Hepatic stellate cell (primary cell): ENCODE measurements around the gene CABP7.

Experiments used
- DNase-seq: peaks from one replicate; pipeline ENCODE4 v3.0.0; 2011; ENCODE audit warnings: low spot score

The CABP7 gene

DNA sequence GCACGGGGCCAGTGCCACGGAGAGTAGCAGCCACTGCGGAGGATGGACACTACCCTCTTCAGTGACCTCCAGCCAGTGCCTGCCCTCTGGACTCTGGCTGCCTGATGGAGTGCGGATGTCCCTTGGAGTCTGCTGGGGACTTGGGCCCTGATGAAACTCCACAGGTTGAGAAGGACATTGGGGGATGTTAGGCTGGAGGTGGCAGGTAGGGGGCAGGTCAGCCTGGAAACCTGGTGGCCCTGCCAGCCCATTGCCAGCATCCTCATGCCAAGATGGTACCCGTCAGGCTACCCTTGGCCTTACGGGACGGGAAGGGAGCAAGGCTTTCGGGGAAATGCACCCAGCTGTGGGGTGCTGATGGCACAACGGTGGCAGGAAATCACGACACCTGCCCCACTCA is 4.0 kb downstream of the CABP7 start:
- DNase-seq = no peak

DNA sequence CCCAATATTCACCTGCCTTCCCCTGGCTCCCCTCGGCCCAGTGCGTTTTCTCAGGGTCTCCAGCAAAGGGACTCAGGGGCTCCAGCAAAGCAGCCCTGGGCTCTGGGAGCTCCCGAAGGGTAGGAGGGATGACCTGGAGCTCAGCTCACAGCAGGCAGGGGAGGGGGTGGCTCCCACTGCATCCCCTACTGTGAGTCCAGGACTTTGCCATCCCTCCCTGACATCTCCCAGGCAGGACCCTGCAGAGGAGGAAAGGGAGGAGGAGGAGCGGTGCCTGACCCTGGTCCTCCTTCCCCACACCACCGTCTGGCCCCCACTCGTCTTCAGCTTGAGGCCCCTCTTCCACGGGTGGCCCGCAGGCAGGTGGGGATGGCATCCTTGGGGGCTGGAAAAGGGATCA is 5.0 kb downstream of the CABP7 start:
- no peak for DNase-seq

GRCh38 chr22:29726106-29726505 is 6.3 kb downstream of the CABP7 start:
- no peak for DNase-seq

DNA sequence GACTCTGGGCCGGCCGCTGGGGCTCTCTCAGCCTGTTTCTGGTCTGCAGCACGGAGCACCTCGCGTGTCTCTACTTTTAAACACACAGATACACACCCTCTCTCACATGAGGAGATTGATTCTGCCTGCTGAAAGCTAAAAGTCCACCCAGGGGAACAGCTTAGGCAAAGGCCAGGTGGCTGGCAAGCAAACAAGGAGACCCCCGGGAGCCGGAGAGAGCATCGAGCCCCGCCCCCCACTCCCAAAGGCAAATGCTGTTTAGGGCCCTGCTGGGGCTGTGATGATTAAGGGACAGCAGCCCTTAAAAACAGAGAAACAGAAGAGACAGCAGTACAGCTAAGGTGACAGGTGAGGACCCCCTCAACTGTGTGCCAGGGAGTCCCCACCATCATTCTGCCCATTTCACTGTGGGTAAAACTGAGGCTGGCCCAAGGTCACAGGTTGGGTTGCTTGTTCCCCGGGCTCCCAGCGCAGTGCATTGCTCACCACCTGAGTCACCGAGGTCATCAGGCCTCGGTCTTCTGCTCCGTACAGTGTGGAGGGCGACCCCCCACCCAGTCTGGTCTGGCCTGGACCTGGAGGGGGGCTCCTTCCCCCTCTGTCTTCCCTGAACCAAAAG is 6.8 kb downstream of the CABP7 start:
- no peak for DNase-seq

DNA sequence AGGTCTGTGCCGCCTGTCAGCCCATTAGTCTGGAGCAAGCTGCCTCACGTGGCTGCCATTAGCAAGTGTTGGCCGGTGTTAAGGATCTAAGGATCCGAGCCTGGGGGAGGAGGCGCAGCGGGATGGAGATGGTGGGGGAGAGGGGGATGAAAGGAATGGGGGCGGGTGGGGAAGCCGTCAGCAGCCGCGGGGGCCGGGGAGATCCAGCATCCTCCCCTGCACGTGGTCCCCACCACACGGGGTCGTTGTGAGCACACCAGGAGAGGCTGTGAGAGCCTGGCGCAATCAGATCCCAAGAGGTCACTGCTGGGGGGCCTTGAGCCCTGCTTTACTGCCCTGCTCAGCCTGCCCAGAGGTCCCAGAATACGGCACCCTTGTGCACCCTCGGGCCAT is 7.3 kb downstream of the CABP7 start:
- DNase-seq = peak; percentile 68

GRCh38 chr22:29729161-29729560 is 9.4 kb downstream of the CABP7 start:
- DNase-seq = no peak

DNA sequence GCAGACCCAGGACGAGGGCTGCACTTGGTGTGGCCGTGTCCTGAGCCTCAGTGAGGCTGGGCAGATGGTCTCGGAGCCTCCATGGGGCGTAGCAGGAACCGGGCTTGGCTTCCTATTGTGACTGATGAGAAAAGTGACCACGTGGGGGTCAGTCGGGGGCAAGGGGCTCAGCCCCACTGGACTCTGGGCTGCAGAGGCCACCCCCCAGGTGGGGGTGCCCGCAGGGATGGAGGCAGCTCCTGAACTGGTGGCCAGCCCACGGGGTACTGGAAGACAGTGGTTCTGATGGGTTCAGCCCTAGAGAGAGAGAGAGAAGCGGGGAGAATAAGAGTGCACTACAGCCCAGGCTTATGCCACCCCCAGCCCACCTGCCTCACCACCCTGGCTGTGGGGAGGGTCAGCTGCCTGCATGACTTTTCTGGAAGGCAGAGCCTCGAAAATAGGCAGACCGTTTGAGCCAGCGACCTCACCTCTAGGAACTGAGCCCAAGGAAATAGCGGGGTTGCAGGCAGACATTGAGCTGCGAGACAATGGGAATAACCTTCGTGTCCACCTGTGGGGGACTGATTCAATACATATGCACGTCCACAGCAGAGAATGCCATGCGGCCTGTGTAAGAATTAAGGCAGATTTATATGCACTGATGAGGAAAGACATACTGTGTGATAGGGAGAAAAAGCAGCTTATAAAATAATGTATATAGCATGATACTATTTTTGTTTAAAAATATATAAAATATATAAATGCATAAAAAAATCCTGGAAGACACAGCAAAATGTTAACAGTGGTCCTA is 11.5 kb downstream of the CABP7 start:
- no peak for DNase-seq

- DNase-seq = no peak
Measured at GRCh38 chr22:29732883-29733282, 13.1 kb downstream of the CABP7 start.

- no peak for DNase-seq
Measured at GRCh38 chr22:29733362-29734201, 13.8 kb downstream of the CABP7 start.

GRCh38 chr22:29734406-29734805 is 14.6 kb downstream of the CABP7 start:
- no peak for DNase-seq

GRCh38 chr22:29734838-29735237 is 15.0 kb downstream of the CABP7 start:
- no peak for DNase-seq

DNA sequence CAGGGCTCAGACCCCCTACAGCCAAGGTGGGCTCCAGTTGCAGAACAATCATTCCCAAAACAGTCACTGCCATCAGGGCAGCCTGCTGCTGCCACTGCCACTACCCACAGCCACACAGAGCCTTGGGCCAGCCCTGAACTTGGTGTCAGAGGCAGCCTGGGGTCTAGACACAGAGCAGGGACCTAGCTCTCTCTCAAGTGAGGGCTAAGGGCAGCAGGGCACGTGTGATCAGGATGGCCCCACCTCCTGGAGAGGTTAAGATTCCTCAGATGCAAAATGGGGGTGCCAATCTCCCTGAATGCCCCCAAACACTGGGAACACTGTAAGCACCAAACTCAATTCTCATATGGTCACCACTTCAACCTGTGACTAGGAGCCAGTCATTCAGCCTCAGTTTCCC is 15.6 kb downstream of the CABP7 start:
- no peak for DNase-seq

DNA sequence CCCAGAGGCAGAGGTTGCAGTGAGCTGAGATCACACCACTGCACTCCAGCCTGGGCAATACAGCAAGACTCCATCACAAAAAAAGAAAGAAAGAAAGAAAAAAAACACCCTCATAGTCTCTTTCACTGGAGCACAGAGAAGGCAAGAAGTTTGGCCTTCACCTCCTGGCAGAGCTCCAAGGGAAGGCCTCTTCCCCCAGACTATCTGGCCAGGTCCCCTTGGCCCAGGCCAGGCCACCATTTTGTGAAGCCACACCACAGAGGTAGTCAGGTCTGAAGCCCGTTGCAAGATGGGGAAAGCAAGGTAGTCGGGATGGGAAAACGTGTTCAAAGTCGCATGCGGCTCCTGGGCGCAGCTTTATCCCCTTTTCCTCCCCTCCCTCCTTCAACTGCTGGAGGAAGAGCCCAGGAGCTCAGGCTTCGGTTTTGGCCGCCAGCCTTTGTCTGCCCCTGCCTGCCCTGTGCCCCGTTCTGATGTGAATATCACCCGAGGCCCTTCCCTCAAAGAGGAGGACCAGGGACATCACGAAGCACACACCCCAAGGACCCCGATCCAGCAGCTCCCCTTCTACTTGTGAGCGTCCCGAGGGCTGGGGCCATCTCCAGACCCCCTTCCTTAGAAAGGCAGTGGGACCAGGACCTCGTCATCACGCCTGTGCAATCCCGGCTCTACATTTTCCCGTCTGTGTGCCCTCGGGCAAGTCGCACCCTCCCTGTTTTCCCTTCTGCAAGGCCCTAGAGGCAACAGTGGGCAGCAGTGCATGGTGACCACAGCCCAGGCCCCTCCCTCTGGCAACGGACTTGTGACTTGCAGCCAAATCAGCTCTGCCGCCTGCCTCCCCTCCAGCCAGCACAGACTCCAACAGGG is 17.7 kb downstream of the CABP7 start:
- no peak for DNase-seq

DNA sequence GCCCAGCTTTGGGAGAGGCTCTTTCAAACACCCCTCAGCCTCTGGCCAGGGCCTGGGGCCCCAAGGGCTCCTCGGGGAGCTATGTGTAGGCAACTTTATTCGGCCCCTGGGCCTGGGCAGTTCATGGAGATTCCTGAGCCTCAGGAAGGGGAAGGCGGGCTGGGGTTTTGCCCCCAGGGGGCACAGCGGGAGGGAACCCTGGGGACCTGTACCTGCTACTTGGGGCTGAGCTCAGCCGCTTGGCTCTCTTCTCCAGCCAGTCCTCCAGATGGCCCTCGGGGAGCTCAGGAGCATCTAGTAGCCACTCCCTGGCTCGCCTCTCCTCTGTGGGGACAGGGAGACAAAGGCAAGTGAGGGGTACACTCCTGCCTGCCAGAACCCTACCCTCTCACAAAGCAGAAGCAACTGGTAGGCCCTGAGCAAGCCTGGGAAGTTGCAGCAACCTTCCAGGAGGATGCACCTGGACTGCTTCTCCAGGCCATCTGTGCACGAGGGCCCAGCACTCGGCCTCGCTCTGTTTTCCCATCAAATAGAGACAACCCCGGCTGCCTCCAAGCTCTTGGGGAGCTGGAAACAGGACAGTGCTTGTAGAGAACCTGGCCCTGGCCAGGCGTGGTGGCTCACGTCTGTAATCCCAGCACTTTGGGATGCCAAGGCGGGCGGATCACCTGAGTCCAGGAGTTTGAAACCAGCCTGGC is 18.5 kb downstream of the CABP7 start:
- DNase-seq = no peak

DNA sequence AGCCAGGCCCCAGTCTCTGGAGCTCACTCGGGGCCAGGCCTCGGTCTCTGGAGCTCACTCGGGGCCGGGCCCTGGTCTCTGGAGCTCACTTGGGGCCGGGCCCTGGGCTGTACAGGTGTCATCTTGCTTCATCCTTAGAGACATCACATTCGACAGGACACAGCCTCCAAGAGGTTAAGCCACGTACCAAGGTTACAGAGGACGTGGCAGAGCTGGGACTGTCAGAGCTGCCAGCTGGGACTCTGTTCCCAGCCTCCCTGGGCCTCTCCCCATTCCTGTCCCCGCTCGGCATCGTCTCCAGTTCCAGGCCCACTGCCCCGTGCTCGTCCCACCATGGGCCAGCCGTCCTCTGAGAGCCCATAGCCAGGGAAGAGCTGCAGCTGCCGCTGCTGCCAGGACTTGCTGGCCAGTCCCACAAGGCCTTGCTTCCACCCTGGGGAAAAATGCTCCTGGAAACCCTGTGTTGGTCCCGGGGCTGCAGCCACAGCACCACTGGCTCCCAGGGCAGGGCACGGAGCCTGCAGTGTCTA is 19.6 kb downstream of the CABP7 start:
- no peak for DNase-seq

DNA sequence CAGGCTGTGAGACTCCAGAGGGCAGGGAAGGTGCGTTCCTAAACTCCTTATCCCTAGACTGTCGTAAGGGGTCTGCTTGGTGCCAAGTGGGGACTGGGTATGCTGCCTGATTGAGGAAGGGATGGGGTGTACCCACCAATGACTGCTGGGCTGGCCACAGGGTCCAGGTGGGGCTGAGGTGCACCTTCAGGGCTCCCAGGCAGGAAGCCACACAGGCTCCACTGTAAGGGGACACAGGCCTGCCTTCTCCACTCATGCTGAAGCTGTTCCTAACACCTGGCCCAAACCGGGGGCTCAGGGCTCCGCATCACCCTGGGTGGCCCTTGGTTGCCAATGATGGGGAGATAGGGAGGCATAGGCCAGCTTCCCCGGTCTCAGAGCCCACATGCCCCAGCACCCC is 20.4 kb downstream of the CABP7 start:
- no peak for DNase-seq

GRCh38 chr22:29741926-29742325 is 22.1 kb downstream of the CABP7 start:
- no peak for DNase-seq

DNA sequence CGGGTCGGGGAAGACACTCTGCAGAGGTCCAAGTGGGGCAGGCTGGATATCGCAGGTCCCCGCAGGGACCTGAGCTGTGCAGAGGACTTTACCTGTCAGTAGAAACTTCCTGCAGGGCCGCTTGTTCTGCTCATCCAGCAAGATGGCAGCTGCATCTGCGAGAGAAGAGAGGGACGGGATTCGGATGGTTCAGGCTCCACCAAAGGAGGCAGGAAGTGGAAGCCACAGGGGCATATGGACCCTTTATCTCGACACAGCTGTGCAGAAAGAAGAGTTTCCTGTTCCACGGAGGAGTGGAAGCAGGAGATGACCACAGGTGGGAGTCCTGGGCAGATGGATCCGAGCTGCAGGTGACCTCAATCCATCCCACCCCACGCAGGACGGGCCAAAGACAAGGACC is 22.5 kb downstream of the CABP7 start:
- DNase-seq = no peak

GRCh38 chr22:29744902-29745301 is 25.1 kb downstream of the CABP7 start:
- DNase-seq = no peak

DNA sequence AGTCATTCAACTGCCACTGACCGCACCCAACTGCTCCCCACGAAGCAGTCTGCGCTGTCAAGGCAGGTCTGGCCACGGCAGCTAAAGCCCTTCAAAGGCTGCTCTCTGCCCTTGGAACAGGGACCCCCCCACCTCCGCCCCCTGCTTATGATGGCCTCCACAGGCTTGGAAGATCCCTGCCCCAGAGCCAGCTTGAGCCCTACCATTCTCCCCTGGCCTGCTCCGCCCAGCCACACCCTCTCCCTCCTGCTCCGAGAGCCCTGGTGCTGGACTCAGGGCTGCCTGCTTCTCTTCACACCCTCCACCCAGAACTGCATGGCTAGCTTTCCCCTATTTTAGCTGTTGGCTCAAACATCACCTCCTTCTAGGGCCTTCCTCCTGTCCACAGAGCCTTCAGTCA is 28.0 kb downstream of the CABP7 start:
- no peak for DNase-seq

DNA sequence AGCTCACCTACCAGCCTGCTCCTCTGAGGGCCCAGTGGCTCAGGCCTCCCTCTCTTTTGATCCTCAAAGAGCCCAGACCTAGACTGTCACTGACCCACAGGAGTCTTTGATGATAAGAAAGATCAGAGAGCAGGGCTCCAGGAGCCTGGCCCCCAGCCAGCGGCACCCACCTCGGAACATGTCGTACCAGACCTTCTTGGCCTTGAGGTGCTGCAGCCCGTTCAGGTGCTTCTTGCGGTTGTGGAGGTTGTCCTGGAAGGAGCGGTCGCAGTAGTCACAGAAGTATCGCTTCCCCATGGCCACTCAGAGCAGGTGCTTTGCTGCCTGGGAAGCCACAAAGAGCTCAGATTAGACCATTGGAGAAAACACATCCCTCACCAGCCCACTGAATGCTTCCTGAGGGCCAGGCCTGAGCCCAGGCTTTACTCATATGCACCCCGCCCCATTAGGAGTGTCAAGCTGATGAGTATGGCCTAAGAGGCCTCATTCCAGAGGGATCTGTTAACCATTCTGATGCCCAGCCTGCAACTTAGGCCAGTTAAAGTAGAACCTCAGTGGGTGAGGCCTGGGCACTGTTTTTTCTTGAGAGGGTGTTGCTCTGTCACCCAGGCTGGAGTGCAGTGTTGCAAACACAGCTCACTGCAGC is 28.6 kb downstream of the CABP7 start:
- no peak for DNase-seq
